Right lobe of liver (tissue), 6 donors: Measurements from ENCODE around the gene FAM219A. TPM values are rescaled to one million over a fixed set of nuclear protein-coding genes. Genes with fewer than 3 reads are reported as not detected.
"Not testable (repeated sequence)": the region's sequence is repeated elsewhere in the genome, so short reads cannot be mapped to it uniquely, and the experiment has no call there.

Experiments
- ATAC-seq, 4 donors: fragments of 200-7000 bp; cut with Tn5 transposase; one replicate each; pipeline ENCODE4 v1.9.1; 2020; ENCODE audit warnings: mild to moderate bottlenecking in 4 of 4, moderate library complexity in 4 of 4
- DNase-seq, 3 donors: peaks; one replicate each; pipeline ENCODE4 v3.0.0-alpha.2; 2020
- H3K27ac ChIP-seq, 3 donors: fragments of 200-600 bp; one replicate each; pipeline ENCODE4 v1.8.0; 2022
- H3K27me3 ChIP-seq, 2 donors: fragments of 200-600 bp; one replicate each; pipeline ENCODE4 v1.8.0; 2022
- H3K36me3 ChIP-seq, 4 donors: fragments of 200-600 bp; sonication (generic) in 1 of 4; one replicate each; pipeline versions ENCODE4 v1.5.1 to v1.8.0; 2017 to 2022; ENCODE audit warnings: control low read depth in 1 of 4
- H3K4me1 ChIP-seq, 4 donors: fragments of 200-600 bp; sonication (generic) in 1 of 4; one replicate each; pipeline versions ENCODE4 v1.5.1 to v1.8.0; 2017 to 2022; ENCODE audit warnings: control low read depth in 1 of 4
- H3K4me3 ChIP-seq, 3 donors: fragments of 200-600 bp; one replicate each; pipeline ENCODE4 v1.8.0; 2022
- H3K9me3 ChIP-seq, 4 donors: fragments of 200-600 bp; sonication (generic) in 1 of 4; one replicate each; pipeline versions ENCODE4 v1.5.1 to v1.8.0; 2017 to 2022; ENCODE audit warnings: control low read depth in 1 of 4
- POLR2A ChIP-seq: fragments of 450-650 bp; IDR thresholded peaks from one replicate; pipeline ENCODE4 v1.6.1; 2017; ENCODE audit warnings: antibody characterized with exemption, mild to moderate bottlenecking
- WGBS: methylation state at CpG from one replicate; pipeline ENCODE4 v1.1.6; 2018; ENCODE audit warnings: low coverage, low lambda C conversion rate; ENCODE audit not compliant: insufficient coverage; ENCODE audit errors: missing lambda C conversion rate; 5-methylcytosine and 5-hydroxymethylcytosine counted together
- intact Hi-C, 2 donors: fragments of 100-400 bp; cut with DNase I; formaldehyde crosslinking; loops; one replicate each; pipeline versions ENCODE4 v1.11.2 to v1.14.1; 2022
- total RNA-seq, 6 experiments: library from RNA; depleted of rRNA in 2 of 6; stranded (reverse); fragments of >200 nt in 2 of 6; fragmentation: NEBNext Ultra II Directional in 3 of 6; extraction: Animal tissue kit (Norgen Biotek cat#: 25700) in 3 of 6; gene quantifications; one replicate each; pipeline versions ENCODE4 v1.1.0 to v1.2.4, GENCODE V29; 2016 to 2023
- TF ChIP-seq, protein P1 (sequence below), 4 donors: fragments of 200-600 bp in 3 of 4; fragments of 450-650 bp in 1 of 4; IDR thresholded peaks; one replicate each; pipeline versions ENCODE4 v1.5.1 to v1.8.0; 2016 to 2022; ENCODE audit warnings: antibody characterized with exemption in 4 of 4, mild to moderate bottlenecking in 2 of 4
- donor health status: DM: no; HTN: yes; CAD: no.
- donor health status: DM: no; HTN: no; CAD: no.
- donor health status: DM: no; HTN: no; CAD: no.
- donor health status: DM: no; HTN: yes; CAD: no.
- donor health status: DM: no; HTN: yes; CAD: no.

The FAM219A gene
- total RNA-seq, 6 experiments from 2014 or later = 4.1 to 10.7 (median 5.3) TPM

DNA sequence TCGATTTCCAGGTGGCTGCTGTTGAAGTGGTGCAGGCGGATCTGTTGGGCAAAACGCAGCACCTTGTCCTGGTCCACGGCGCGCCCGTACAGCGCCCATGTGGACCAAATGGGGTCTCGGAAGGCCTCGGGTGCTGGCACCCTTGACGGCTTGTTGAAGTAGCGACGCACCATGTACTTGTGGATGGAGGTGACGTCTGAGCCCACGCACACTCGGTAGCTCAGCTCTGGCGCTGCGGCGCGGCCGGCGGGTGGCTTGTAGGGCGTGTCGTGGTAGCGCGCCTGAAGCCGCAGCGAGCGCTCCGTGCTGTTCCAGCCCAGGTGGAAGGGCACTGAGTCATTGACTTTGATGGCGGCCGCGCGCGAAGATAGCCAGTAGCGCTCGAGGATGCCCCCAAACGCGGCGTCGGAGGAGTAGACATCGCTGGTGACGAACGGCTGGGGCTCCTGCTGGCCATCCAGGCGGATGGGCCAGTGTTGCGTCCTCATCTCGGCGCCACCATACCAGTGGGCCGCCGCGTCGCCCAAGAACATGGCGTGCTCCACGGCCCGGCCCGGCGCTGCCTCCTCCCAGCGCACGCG is 86.4 kb downstream of the FAM219A start:
- no peak for ATAC-seq
- intact Hi-C loops = loop anchor here in 1 of 2 donors (5.0 kb wide), 1 partner anchor 35 kb away; no protein-coding TSS in a partner anchor
- Histone ChIP-seq H3K27me3 (no peaks in the 10 kb centered on the region), H3K36me3 (peaks cover 0 to 24% (median 8%) of the 10 kb centered on the region in 4 donors), H3K4me3 (no peak overlapping the region), H3K9me3 (no peaks in the 10 kb centered on the region), H3K27ac (no peak overlapping the region), H3K4me1 (peaks cover 0 to 44% (median 8%) of the 10 kb centered on the region in 4 donors)
- no peak for DNase-seq
- WGBS = 94% methylated on average over 11 of the region's 60 CpGs
- no peak for TF ChIP-seq POLR2A
- TF ChIP-seq, protein P1, sequence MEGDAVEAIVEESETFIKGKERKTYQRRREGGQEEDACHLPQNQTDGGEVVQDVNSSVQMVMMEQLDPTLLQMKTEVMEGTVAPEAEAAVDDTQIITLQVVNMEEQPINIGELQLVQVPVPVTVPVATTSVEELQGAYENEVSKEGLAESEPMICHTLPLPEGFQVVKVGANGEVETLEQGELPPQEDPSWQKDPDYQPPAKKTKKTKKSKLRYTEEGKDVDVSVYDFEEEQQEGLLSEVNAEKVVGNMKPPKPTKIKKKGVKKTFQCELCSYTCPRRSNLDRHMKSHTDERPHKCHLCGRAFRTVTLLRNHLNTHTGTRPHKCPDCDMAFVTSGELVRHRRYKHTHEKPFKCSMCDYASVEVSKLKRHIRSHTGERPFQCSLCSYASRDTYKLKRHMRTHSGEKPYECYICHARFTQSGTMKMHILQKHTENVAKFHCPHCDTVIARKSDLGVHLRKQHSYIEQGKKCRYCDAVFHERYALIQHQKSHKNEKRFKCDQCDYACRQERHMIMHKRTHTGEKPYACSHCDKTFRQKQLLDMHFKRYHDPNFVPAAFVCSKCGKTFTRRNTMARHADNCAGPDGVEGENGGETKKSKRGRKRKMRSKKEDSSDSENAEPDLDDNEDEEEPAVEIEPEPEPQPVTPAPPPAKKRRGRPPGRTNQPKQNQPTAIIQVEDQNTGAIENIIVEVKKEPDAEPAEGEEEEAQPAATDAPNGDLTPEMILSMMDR (IDR thresholded peaks at IDR 0.05) = no peak

- no peaks in the 10 kb centered on the region for H3K9me3 ChIP-seq
- WGBS = 89% methylated on average over 36 of the region's 105 CpGs
- H3K27ac ChIP-seq = peak overlapping the region in 1 of 3 donors; percentile 53
- no peak overlapping the region for H3K4me3 ChIP-seq
- no peak for ATAC-seq
- H3K27me3 ChIP-seq = no peaks in the 10 kb centered on the region
- no peak for DNase-seq
- H3K36me3 ChIP-seq = peaks cover 0 to 24% (median 8%) of the 10 kb centered on the region in 4 donors
- peaks cover 0 to 50% (median 10%) of the 10 kb centered on the region in 4 donors for H3K4me1 ChIP-seq
- intact Hi-C loops = loop anchor here in 1 of 2 donors (5.0 kb wide), 1 partner anchor 34 kb away; no protein-coding TSS in a partner anchor
- no peak for TF ChIP-seq POLR2A
- TF ChIP-seq, protein P1 (IDR thresholded peaks at IDR 0.05) = no peak
Measured at GRCh38 chr9:34370970-34371880, 87.1 kb downstream of the FAM219A start.

DNA sequence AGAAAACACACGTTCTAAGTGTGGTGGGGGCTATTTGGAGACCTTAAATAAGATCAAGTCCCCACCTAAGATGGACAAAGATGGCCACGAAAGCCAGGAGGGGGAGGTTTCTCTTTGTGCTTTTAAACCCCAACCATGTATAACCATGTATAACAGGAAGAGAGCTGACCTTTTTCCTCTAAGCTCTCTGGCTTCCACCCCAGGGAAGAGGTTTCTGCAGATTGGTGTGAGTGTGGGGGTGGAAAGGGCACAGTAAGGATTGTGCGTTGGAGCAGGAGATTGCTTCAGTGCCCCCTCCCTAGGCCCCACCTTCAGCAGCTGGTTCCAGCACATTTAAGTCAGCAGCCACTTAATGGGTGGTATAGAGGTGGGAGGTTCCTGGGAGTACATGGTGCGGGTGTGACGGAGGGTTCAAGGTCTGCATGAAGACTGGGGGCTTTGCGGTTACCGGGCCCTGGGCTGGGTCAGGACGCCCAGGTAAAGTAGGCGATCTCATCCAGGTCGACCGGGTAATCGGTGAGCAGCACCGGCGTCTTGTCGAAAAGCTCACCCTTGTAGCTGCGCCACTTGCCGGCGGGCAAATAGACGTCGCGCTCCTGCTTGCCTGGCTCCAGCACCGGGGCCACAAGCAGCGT is 87.9 kb downstream of the FAM219A start:
- Histone ChIP-seq H3K4me3 (no peak overlapping the region), H3K4me1 (peaks cover 0 to 49% (median 10%) of the 10 kb centered on the region in 4 donors), H3K27ac (peak overlapping the region in 1 of 3 donors; percentile 53), H3K27me3 (no peaks in the 10 kb centered on the region), H3K9me3 (no peaks in the 10 kb centered on the region), H3K36me3 (peaks cover 0 to 24% (median 8%) of the 10 kb centered on the region in 4 donors)
- WGBS = 62% methylated on average over 10 of the region's 23 CpGs
- intact Hi-C loops = loop anchor here in 1 of 2 donors (5.0 kb wide), 1 partner anchor 33 kb away; no protein-coding TSS in a partner anchor
- peak; percentile 25 to 53 (median 42) for ATAC-seq
- no peak for DNase-seq
- TF ChIP-seq POLR2A = no peak

DNA sequence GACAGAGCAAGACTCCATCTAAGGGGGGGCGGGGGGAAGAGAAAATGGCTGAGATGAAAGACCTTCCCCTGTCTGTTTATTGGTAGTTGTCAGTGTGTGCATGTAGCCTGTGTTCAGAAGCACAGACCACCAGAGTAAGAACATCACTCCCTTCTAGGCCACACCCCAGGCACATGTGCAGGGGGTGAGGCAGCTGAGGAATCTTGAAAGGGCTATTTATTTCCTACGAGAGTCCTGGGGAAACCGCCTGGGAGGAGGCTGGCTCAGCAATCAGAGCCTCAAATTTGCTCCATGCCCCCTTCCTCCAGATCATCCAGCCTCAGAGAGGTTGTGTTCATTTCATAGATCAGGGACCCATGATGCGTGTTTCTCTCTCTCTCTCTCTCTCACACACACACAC is 88.7 kb downstream of the FAM219A start:
- Histone ChIP-seq H3K4me3 (no peak overlapping the region), H3K27me3 (no peaks in the 10 kb centered on the region), H3K27ac (no peak overlapping the region), H3K36me3 (peaks cover 0 to 24% (median 8%) of the 10 kb centered on the region in 4 donors), H3K9me3 (no peaks in the 10 kb centered on the region), H3K4me1 (peaks cover 0 to 51% (median 9%) of the 10 kb centered on the region in 4 donors)
- DNase-seq (no peak), ATAC-seq (no peak)
- 86% methylated on average over 1 of the region's 4 CpGs for WGBS
- TF ChIP-seq, protein P1 (IDR thresholded peaks at IDR 0.05) = no peak
- no peak for TF ChIP-seq POLR2A
- intact Hi-C loops = loop anchor here in 1 of 2 donors (5.0 kb wide), 1 partner anchor 32 kb away; no protein-coding TSS in a partner anchor

- H3K27ac ChIP-seq, DNase-seq, intact Hi-C loops, ATAC-seq, H3K27me3 ChIP-seq, H3K4me3 ChIP-seq, H3K9me3 ChIP-seq: not testable (repeated sequence)
- peaks cover 0 to 24% (median 8%) of the 10 kb centered on the region in 4 donors for H3K36me3 ChIP-seq
- H3K4me1 ChIP-seq = peaks cover 0 to 43% (median 9%) of the 10 kb centered on the region in 4 donors
- WGBS = 83% methylated on average over 5 of the region's 5 CpGs
Measured at GRCh38 chr9:34368796-34369195, 89.6 kb downstream of the FAM219A start.

- DNase-seq, intact Hi-C loops, H3K27ac ChIP-seq, H3K27me3 ChIP-seq, H3K9me3 ChIP-seq, ATAC-seq, H3K4me3 ChIP-seq: not testable (repeated sequence)
- Histone ChIP-seq H3K36me3 (peaks cover 0 to 24% (median 8%) of the 10 kb centered on the region in 4 donors), H3K4me1 (peaks cover 0 to 41% (median 9%) of the 10 kb centered on the region in 4 donors)
- WGBS = no CpG with 5 or more reads among the region's 3 CpGs
Measured at GRCh38 chr9:34367751-34368410, 90.5 kb downstream of the FAM219A start.
